ENCODE data around the gene TTC23L. TPM values are rescaled to one million over a fixed set of nuclear protein-coding genes. Genes with fewer than 3 reads are reported as not detected.

TTC23L gene
- total and polyA plus RNA-seq, 2 of the 8 experiments (the other 6 are each of a cell fraction or from before 2014, with no cell fraction given) = 1.1 to 2.4 TPM

DNA sequence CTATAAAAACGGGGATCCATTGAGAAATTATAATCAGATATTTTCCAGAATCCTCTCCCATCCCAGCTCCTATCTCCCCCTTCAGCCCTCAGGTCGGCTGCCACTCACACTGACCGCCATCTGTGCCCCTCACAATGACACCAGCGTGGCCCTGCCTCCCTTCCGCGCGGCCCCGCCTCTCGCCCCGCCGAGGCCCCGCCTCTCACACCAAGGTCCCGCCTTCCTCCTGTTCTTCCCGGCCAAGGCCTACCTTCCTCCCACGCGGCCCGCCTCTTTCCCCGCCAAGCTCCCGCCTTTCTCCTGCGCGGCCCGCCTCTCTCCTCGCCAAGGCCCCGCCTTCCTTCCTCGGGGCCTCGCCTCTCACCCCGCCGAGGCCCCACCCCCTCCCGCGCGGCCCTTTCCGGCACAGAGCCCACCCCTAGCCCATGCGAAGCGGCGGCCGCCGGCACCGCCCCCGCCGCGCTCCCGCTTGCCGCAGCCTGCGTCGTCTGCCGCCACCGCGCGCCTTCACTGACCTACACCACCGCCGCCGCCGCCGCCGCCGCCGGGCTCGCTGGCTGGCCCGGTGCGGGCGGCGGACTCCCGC, 90.3 kb downstream of the TTC23L start, which contains the start of gene DNAJC21 (continued):
- TF ChIP-seq SUZ12 (IDR thresholded peaks at IDR 0.05; ENCODE audit: low read length) (no peak), SIN3A (conservative IDR thresholded peaks at IDR 0.05 in 1 of 2, IDR thresholded peaks at IDR 0.05 in 1 of 2; ENCODE audit: low read depth in 1 of 2, low read length in 2 of 2) (peak in 1 of 2 experiments; percentile 5; a peak in 1 of 4 replicates), SP4 (IDR thresholded peaks at IDR 0.05; ENCODE audit: low read length) (0 out of 2 replicates have a peak, but pooled peaks have one; percentile 35), PHF8 (conservative IDR thresholded peaks at IDR 0.05; ENCODE audit: low read depth, low read length) (no peak), YY1 (IDR thresholded peaks at IDR 0.05; ENCODE audit: low read depth, low read length) (no peak), RAD21 (IDR thresholded peaks at IDR 0.05 in 1 of 2, conservative IDR thresholded peaks at IDR 0.05 in 1 of 2; ENCODE audit: low read depth in 2 of 2, low read length in 2 of 2) (no peak), POU5F1 (IDR thresholded peaks at IDR 0.05; ENCODE audit: low read depth, low read length) (no peak), EP300 (IDR thresholded peaks at IDR 0.05; ENCODE audit: borderline replicate concordance in 1 of 2, low read depth in 2 of 2, low read length in 2 of 2) (no peak), CHD2 (IDR thresholded peaks at IDR 0.05; ENCODE audit: low read length) (0 out of 2 replicates have a peak, but pooled peaks have one; percentile 5), HDAC6 (IDR thresholded peaks at IDR 0.05; ENCODE audit: low read depth, low read length) (no peak), ZNF274 (IDR thresholded peaks at IDR 0.05; ENCODE audit: borderline replicate concordance, extremely low read depth, low read length) (no peak), EGR1 (IDR thresholded peaks at IDR 0.05; ENCODE audit: borderline replicate concordance, low read depth, low read length) (peak; percentile 71; the same call in 1 of the 2 replicates), CBX8 (IDR thresholded peaks at IDR 0.05; ENCODE audit: borderline replicate concordance, low read depth, low read length) (no peak)
- TF ChIP-seq, protein P1, sequence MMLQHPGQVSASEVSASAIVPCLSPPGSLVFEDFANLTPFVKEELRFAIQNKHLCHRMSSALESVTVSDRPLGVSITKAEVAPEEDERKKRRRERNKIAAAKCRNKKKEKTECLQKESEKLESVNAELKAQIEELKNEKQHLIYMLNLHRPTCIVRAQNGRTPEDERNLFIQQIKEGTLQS (IDR thresholded peaks at IDR 0.05; ENCODE audit: insufficient read depth, low read depth, low read length) = no peak
- TF ChIP-seq, protein P2, sequence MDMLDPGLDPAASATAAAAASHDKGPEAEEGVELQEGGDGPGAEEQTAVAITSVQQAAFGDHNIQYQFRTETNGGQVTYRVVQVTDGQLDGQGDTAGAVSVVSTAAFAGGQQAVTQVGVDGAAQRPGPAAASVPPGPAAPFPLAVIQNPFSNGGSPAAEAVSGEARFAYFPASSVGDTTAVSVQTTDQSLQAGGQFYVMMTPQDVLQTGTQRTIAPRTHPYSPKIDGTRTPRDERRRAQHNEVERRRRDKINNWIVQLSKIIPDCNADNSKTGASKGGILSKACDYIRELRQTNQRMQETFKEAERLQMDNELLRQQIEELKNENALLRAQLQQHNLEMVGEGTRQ (IDR thresholded peaks at IDR 0.05; ENCODE audit: low read length) = no peak

Measured in H1 (cell line).